Measurements from ENCODE around the gene OR51B6.

OR51B6 gene

GRCh38 chr11:5368502-5369043, 17.3 kb downstream of the OR51B6 start:
- no peak overlapping the region for H3K4me3 ChIP-seq (ENCODE audit: low read depth, low read length)
- no peak overlapping the region for H3K9ac ChIP-seq (ENCODE audit: low read length)
- H3K9me3 ChIP-seq (ENCODE audit: insufficient read depth, low read depth, low read length) = peaks cover 2% of the 10 kb centered on the region
- no peak overlapping the region for H3K27ac ChIP-seq (ENCODE audit: low read depth, low read length)
- H2BK12ac ChIP-seq (ENCODE audit: low read length) = no peak overlapping the region
- H4K12ac ChIP-seq (ENCODE audit: low read depth, low read length) = no peak overlapping the region
- H3K27me3 ChIP-seq (ENCODE audit: insufficient read depth, low read length) = no peaks in the 10 kb centered on the region
- DNase-seq = no peak
- H3K4me1 ChIP-seq (ENCODE audit: control insufficient read depth in 1 of 2, insufficient read depth in 2 of 2, low read length in 2 of 2) = peaks cover 0 to 3% of the 10 kb centered on the region in 2 experiments
- H3K14ac ChIP-seq (ENCODE audit: low read length) = no peak overlapping the region
- H3K4ac ChIP-seq (ENCODE audit: low read depth, low read length) = no peak overlapping the region
- no peak overlapping the region for H3K18ac ChIP-seq (ENCODE audit: low read length)
- no peak overlapping the region for H3K23ac ChIP-seq (ENCODE audit: low read length)
- no peak overlapping the region for H2BK5ac ChIP-seq (ENCODE audit: low read depth, low read length, poor library complexity)
- no peaks in the 10 kb centered on the region for H3K79me1 ChIP-seq (ENCODE audit: low read length)
- WGBS (ENCODE audit: extremely low coverage, insufficient coverage, insufficient read length) = no CpG with 5 or more reads among the region's 3 CpGs
- H4K91ac ChIP-seq (ENCODE audit: low read depth, low read length) = no peak overlapping the region
- H3K36me3 ChIP-seq (ENCODE audit: control insufficient read depth in 1 of 2, insufficient read depth in 2 of 2, low read length in 2 of 2) = no peaks in the 10 kb centered on the region
- H3K79me2 ChIP-seq (ENCODE audit: control insufficient read depth, insufficient read depth, low read length, poor library complexity) = no peaks in the 10 kb centered on the region
- no peak overlapping the region for H2AK5ac ChIP-seq (ENCODE audit: low read length)
- H2BK120ac ChIP-seq (ENCODE audit: insufficient read depth, low read length, poor library complexity) = no peak overlapping the region
- H4K8ac ChIP-seq (ENCODE audit: low read depth, low read length) = no peak overlapping the region
- H2AFZ ChIP-seq (ENCODE audit: insufficient read depth, low read length, poor library complexity) = no peak overlapping the region
- H3K4me2 ChIP-seq (ENCODE audit: low read length) = no peak overlapping the region

DNA sequence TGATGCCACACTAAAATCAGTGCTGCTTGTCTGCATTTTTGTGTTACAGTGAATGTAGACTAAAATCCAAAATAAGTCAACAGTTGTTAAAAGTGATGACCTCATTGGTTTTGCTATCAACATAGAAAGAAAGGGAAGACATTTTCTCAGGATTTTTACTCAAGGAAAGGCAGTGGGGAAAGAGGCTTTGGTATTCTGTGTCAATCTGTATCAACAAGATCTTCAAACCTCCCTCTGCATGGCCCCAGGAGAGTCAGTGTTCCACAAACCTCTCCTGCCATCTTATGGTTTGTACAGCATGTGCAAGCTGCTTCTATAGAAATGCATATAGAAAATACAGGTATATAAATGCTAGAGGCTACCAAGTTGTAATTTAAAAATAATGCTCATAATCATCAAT, 18.5 kb downstream of the OR51B6 start:
- DNase-seq = peak in 1 of 2 donors; percentile 33
- Histone ChIP-seq H3K27ac (ENCODE audit: low read depth, low read length) (no peak overlapping the region), H3K36me3 (ENCODE audit: control insufficient read depth in 1 of 2, insufficient read depth in 2 of 2, low read length in 2 of 2) (no peaks in the 10 kb centered on the region), H3K14ac (ENCODE audit: low read length) (no peak overlapping the region), H4K8ac (ENCODE audit: low read depth, low read length) (no peak overlapping the region), H3K79me1 (ENCODE audit: low read length) (no peaks in the 10 kb centered on the region), H3K4ac (ENCODE audit: low read depth, low read length) (no peak overlapping the region), H2AK5ac (ENCODE audit: low read length) (no peak overlapping the region), H2AFZ (ENCODE audit: insufficient read depth, low read length, poor library complexity) (no peak overlapping the region), H3K79me2 (ENCODE audit: control insufficient read depth, insufficient read depth, low read length, poor library complexity) (no peaks in the 10 kb centered on the region), H4K91ac (ENCODE audit: low read depth, low read length) (no peak overlapping the region), H2BK12ac (ENCODE audit: low read length) (no peak overlapping the region), H3K4me3 (ENCODE audit: low read depth, low read length) (no peak overlapping the region), H3K18ac (ENCODE audit: low read length) (no peak overlapping the region), H2BK120ac (ENCODE audit: insufficient read depth, low read length, poor library complexity) (no peak overlapping the region), H3K4me2 (ENCODE audit: low read length) (no peak overlapping the region), H3K27me3 (ENCODE audit: insufficient read depth, low read length) (no peaks in the 10 kb centered on the region), H2BK5ac (ENCODE audit: low read depth, low read length, poor library complexity) (no peak overlapping the region), H3K23ac (ENCODE audit: low read length) (no peak overlapping the region), H3K9me3 (ENCODE audit: insufficient read depth, low read depth, low read length) (peaks cover 2% of the 10 kb centered on the region), H3K9ac (ENCODE audit: low read length) (no peak overlapping the region), H4K12ac (ENCODE audit: low read depth, low read length) (no peak overlapping the region), H3K4me1 (ENCODE audit: control insufficient read depth in 1 of 2, insufficient read depth in 2 of 2, low read length in 2 of 2) (peaks cover 0 to 2% of the 10 kb centered on the region in 2 experiments)

DNA sequence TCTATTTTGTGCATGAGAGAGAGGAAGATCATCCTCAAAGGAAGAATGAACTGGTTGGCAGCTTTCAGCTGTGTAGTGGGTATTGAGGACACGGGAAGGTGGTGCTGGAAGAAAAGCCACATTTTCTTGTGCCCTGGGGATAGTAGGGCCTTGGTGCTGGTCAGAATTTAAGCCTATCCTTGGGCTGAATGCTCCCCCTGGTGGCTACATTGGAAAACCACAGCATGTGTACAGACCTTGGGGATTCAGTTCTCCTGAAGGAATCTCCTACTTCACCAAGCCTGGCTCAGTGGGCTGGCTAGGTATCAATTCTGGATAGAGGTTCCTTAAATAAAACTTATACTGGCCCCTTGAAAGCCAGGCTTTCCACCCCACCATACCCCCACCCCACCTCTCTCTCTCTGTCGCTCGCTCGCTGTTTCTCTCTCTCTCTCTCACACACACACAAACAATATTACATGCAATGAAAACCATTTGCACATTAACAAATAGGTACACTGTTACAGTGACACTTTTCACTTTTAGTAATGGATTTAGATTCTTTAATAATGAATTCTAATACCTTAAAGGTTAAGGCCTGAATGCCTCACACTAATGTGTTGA, 29.5 kb downstream of the OR51B6 start:
- Histone ChIP-seq H2BK12ac (ENCODE audit: low read length) (no peak overlapping the region), H3K14ac (ENCODE audit: low read length) (no peak overlapping the region), H2BK5ac (ENCODE audit: low read depth, low read length, poor library complexity) (no peak overlapping the region), H4K8ac (ENCODE audit: low read depth, low read length) (no peak overlapping the region), H3K79me2 (ENCODE audit: control insufficient read depth, insufficient read depth, low read length, poor library complexity) (no peaks in the 10 kb centered on the region), H3K4me1 (ENCODE audit: control insufficient read depth in 1 of 2, insufficient read depth in 2 of 2, low read length in 2 of 2) (no peaks in the 10 kb centered on the region), H3K27ac (ENCODE audit: low read depth, low read length) (no peak overlapping the region), H2AK5ac (ENCODE audit: low read length) (no peak overlapping the region), H3K9me3 (ENCODE audit: insufficient read depth, low read depth, low read length) (no peaks in the 10 kb centered on the region), H2BK120ac (ENCODE audit: insufficient read depth, low read length, poor library complexity) (no peak overlapping the region), H3K4ac (ENCODE audit: low read depth, low read length) (no peak overlapping the region), H3K23ac (ENCODE audit: low read length) (no peak overlapping the region), H3K4me2 (ENCODE audit: low read length) (no peak overlapping the region), H3K79me1 (ENCODE audit: low read length) (no peaks in the 10 kb centered on the region), H4K91ac (ENCODE audit: low read depth, low read length) (no peak overlapping the region), H3K18ac (ENCODE audit: low read length) (no peak overlapping the region), H3K9ac (ENCODE audit: low read length) (no peak overlapping the region), H2AFZ (ENCODE audit: insufficient read depth, low read length, poor library complexity) (no peak overlapping the region), H4K12ac (ENCODE audit: low read depth, low read length) (no peak overlapping the region), H3K36me3 (ENCODE audit: control insufficient read depth in 1 of 2, insufficient read depth in 2 of 2, low read length in 2 of 2) (no peaks in the 10 kb centered on the region), H3K27me3 (ENCODE audit: insufficient read depth, low read length) (no peaks in the 10 kb centered on the region), H3K4me3 (ENCODE audit: low read depth, low read length) (no peak overlapping the region)
- no CpG with 5 or more reads among the region's 4 CpGs for WGBS (ENCODE audit: extremely low coverage, insufficient coverage, insufficient read length)
- DNase-seq = peak; percentile 52 to 87

DNA sequence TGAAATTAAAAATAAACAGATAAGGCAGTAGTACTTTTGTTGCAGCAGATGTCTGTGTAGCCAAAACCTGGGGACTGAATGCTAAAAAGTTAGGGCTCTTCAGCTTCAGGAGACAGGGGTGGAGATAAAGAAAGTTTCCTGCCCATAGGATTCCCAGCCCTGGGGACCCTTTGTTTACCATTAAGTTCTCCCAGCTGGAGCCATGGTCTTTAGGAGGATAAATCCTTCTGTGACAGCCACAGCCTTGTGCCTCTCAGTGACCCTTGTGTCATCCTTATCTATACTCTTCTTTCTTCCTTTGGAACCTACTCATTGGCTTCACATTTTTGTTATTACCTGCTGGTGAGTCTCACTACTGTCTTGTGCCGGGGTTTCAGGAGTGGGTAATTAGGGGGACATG, 32.3 kb downstream of the OR51B6 start, which contains the start of gene OR51M1:
OR51M1 (plus strand) TSS at position 237 of the 400 bp plus-strand sequence. CDS start 5,587 bp downstream, outside the sequence.
- Histone ChIP-seq H4K8ac (ENCODE audit: low read depth, low read length) (no peak within 1 kb of the TSS), H3K14ac (ENCODE audit: low read length) (no peak within 1 kb of the TSS), H4K91ac (ENCODE audit: low read depth, low read length) (no peak within 1 kb of the TSS), H3K4me3 (ENCODE audit: low read depth, low read length) (no peak within 1 kb of the TSS), H3K36me3 (ENCODE audit: control insufficient read depth in 1 of 2, insufficient read depth in 2 of 2, low read length in 2 of 2) (no peaks in the 10 kb centered on the region), H3K79me2 (ENCODE audit: control insufficient read depth, insufficient read depth, low read length, poor library complexity) (no peaks in the 10 kb centered on the region), H2BK120ac (ENCODE audit: insufficient read depth, low read length, poor library complexity) (no peak within 1 kb of the TSS), H3K9me3 (ENCODE audit: insufficient read depth, low read depth, low read length) (no peaks in the 10 kb centered on the region), H3K18ac (ENCODE audit: low read length) (no peak within 1 kb of the TSS), H2AK5ac (ENCODE audit: low read length) (no peak within 1 kb of the TSS), H3K79me1 (ENCODE audit: low read length) (no peaks in the 10 kb centered on the region), H3K4me2 (ENCODE audit: low read length) (no peak within 1 kb of the TSS), H4K12ac (ENCODE audit: low read depth, low read length) (no peak within 1 kb of the TSS), H2BK5ac (ENCODE audit: low read depth, low read length, poor library complexity) (no peak within 1 kb of the TSS), H3K27ac (ENCODE audit: low read depth, low read length) (no peak within 1 kb of the TSS), H3K9ac (ENCODE audit: low read length) (no peak within 1 kb of the TSS), H2AFZ (ENCODE audit: insufficient read depth, low read length, poor library complexity) (no peak within 1 kb of the TSS), H3K4ac (ENCODE audit: low read depth, low read length) (no peak within 1 kb of the TSS), H2BK12ac (ENCODE audit: low read length) (no peak within 1 kb of the TSS), H3K4me1 (ENCODE audit: control insufficient read depth in 1 of 2, insufficient read depth in 2 of 2, low read length in 2 of 2) (no peaks in the 10 kb centered on the region), H3K27me3 (ENCODE audit: insufficient read depth, low read length) (no peaks in the 10 kb centered on the region), H3K23ac (ENCODE audit: low read length) (no peak within 1 kb of the TSS)
- WGBS (ENCODE audit: extremely low coverage, insufficient coverage, insufficient read length) = no CpG with 5 or more reads among the region's 1 CpG
- no peak for DNase-seq
